ENCODE measurements around the gene THSD1.

GRCh38 chr13:52353193-52353592 lies 52.8 kb downstream of the THSD1 start:
- TF ChIP-seq RAD51 (IDR thresholded peaks at IDR 0.05) = no peak
- no peak for TF ChIP-seq CTCF (IDR thresholded peaks at IDR 0.05 in 2 of 3, conservative IDR thresholded peaks at IDR 0.05 in 1 of 3; ENCODE audit: control insufficient read depth in 2 of 3, extremely low read depth in 1 of 3, insufficient read depth in 1 of 3, low read depth in 3 of 3, low read length in 3 of 3)
- TF ChIP-seq GATAD2B (conservative IDR thresholded peaks at IDR 0.05; ENCODE audit: low read depth) = no peak
- no peak for TF ChIP-seq POLR2AphosphoS5 (IDR thresholded peaks at IDR 0.05; ENCODE audit: low read length)
- no peak for TF ChIP-seq ELK1 (IDR thresholded peaks at IDR 0.05; ENCODE audit: low read depth, low read length)
- no peak for TF ChIP-seq POLR2A (IDR thresholded peaks at IDR 0.05; ENCODE audit: low read depth, low read length)
- no peak for TF ChIP-seq RFX5 (IDR thresholded peaks at IDR 0.05; ENCODE audit: low read depth, low read length)
- no peak for TF ChIP-seq RAD21 (IDR thresholded peaks at IDR 0.05; ENCODE audit: insufficient read depth, low read depth, low read length)
- no peak for TF ChIP-seq SRF (IDR thresholded peaks at IDR 0.05; ENCODE audit: low read depth in 2 of 2, low read length in 2 of 2)
